ENCODE data around the gene MED12L.

- TF ChIP-seq, protein P1, sequence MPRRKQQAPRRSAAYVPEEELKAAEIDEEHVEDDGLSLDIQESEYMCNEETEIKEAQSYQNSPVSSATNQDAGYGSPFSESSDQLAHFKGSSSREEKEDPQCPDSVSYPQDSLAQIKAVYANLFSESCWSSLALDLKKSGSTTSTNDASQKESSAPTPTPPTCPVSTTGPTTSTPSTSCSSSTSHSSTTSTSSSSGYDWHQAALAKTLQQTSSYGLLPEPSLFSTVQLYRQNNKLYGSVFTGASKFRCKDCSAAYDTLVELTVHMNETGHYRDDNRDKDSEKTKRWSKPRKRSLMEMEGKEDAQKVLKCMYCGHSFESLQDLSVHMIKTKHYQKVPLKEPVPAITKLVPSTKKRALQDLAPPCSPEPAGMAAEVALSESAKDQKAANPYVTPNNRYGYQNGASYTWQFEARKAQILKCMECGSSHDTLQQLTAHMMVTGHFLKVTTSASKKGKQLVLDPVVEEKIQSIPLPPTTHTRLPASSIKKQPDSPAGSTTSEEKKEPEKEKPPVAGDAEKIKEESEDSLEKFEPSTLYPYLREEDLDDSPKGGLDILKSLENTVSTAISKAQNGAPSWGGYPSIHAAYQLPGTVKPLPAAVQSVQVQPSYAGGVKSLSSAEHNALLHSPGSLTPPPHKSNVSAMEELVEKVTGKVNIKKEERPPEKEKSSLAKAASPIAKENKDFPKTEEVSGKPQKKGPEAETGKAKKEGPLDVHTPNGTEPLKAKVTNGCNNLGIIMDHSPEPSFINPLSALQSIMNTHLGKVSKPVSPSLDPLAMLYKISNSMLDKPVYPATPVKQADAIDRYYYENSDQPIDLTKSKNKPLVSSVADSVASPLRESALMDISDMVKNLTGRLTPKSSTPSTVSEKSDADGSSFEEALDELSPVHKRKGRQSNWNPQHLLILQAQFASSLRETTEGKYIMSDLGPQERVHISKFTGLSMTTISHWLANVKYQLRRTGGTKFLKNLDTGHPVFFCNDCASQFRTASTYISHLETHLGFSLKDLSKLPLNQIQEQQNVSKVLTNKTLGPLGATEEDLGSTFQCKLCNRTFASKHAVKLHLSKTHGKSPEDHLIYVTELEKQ (tag by site-specific recombination; IDR thresholded peaks at IDR 0.05; ENCODE audit: borderline replicate concordance): no peak
- TF ChIP-seq CTCF (tag by site-specific recombination; IDR thresholded peaks at IDR 0.05) (no peak), PRDM10 (tag by site-specific recombination; IDR thresholded peaks at IDR 0.05) (no peak)
- TF ChIP-seq, protein P2, sequence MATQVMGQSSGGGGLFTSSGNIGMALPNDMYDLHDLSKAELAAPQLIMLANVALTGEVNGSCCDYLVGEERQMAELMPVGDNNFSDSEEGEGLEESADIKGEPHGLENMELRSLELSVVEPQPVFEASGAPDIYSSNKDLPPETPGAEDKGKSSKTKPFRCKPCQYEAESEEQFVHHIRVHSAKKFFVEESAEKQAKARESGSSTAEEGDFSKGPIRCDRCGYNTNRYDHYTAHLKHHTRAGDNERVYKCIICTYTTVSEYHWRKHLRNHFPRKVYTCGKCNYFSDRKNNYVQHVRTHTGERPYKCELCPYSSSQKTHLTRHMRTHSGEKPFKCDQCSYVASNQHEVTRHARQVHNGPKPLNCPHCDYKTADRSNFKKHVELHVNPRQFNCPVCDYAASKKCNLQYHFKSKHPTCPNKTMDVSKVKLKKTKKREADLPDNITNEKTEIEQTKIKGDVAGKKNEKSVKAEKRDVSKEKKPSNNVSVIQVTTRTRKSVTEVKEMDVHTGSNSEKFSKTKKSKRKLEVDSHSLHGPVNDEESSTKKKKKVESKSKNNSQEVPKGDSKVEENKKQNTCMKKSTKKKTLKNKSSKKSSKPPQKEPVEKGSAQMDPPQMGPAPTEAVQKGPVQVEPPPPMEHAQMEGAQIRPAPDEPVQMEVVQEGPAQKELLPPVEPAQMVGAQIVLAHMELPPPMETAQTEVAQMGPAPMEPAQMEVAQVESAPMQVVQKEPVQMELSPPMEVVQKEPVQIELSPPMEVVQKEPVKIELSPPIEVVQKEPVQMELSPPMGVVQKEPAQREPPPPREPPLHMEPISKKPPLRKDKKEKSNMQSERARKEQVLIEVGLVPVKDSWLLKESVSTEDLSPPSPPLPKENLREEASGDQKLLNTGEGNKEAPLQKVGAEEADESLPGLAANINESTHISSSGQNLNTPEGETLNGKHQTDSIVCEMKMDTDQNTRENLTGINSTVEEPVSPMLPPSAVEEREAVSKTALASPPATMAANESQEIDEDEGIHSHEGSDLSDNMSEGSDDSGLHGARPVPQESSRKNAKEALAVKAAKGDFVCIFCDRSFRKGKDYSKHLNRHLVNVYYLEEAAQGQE (tag by site-specific recombination; IDR thresholded peaks at IDR 0.05): no peak
Observed at GRCh38 chr3:151307583-151308488, 222.4 kb downstream of the MED12L start.

All from HEK293 (cell line).